ENCODE measurements around the gene DCHS1. TPM values are rescaled to one million over a fixed set of nuclear protein-coding genes. Genes with fewer than 3 reads are reported as not detected.

Gene DCHS1
- polyA plus RNA-seq, 1 experiment = 7.3 TPM

GRCh38 chr11:6682936-6683861, 27.6 kb upstream of the DCHS1 start, which contains the start of gene MRPL17:
MRPL17 (minus strand) TSS chr11:6683340; CDS start chr11:6683296, 44 bp downstream.
- Histone ChIP-seq H3K36me3 (ENCODE audit: control insufficient read depth, insufficient read depth, low read length) (no peaks in the 10 kb centered on the region), H3K4me3 (ENCODE audit: low read depth, low read length) (peak within 1 kb of the TSS; percentile 84), H3K27me3 (ENCODE audit: control insufficient read depth, insufficient read depth, low read length) (no peaks in the 10 kb centered on the region)
- TF ChIP-seq, protein P1, sequence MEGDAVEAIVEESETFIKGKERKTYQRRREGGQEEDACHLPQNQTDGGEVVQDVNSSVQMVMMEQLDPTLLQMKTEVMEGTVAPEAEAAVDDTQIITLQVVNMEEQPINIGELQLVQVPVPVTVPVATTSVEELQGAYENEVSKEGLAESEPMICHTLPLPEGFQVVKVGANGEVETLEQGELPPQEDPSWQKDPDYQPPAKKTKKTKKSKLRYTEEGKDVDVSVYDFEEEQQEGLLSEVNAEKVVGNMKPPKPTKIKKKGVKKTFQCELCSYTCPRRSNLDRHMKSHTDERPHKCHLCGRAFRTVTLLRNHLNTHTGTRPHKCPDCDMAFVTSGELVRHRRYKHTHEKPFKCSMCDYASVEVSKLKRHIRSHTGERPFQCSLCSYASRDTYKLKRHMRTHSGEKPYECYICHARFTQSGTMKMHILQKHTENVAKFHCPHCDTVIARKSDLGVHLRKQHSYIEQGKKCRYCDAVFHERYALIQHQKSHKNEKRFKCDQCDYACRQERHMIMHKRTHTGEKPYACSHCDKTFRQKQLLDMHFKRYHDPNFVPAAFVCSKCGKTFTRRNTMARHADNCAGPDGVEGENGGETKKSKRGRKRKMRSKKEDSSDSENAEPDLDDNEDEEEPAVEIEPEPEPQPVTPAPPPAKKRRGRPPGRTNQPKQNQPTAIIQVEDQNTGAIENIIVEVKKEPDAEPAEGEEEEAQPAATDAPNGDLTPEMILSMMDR (IDR thresholded peaks at IDR 0.05; ENCODE audit: insufficient read depth, low read depth, low read length) = peak; percentile 92
- CTCF ChIA-PET = interaction anchor here (0.6 to 3.7 kb wide), 37 partner anchors 9 to 416 kb away, joined by 3 to 24 read pairs (median 4); partner anchors contain the start of genes ILK, TAF10 and TPP1
- POLR2A ChIA-PET = interaction anchor here (1.0 kb wide), 1 partner anchor 152 kb away, joined by 4 read pairs; no protein-coding TSS in a partner anchor
- DNase-seq (ENCODE audit: low read depth) = peak; percentile 97

DNA sequence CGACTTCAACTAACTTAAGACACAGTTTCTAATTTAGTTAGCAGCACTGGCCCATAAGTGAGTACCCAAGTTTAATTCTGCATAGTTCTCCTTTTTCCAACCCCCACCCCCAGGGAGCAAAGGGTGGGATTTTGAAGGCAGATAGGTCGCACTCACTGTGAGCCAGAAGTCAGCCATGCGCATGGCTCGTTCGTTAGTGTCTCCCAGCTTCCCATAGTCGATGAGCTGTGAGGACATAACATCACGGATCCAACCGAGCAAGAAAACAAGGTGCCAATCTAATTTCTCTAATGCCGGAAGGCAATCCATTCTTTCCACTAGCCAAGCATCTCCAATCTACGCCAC, 27.0 kb upstream of the DCHS1 start:
- Histone ChIP-seq H3K4me3 (ENCODE audit: low read depth, low read length) (peak overlapping the region; percentile 84), H3K27me3 (ENCODE audit: control insufficient read depth, insufficient read depth, low read length) (no peaks in the 10 kb centered on the region), H3K36me3 (ENCODE audit: control insufficient read depth, insufficient read depth, low read length) (no peaks in the 10 kb centered on the region)
- DNase-seq (ENCODE audit: low read depth) = no peak
- ChIA-PET POLR2A (interaction anchor here (0.9 kb wide), 1 partner anchor 25 kb away, joined by 5 read pairs; no protein-coding TSS in a partner anchor), CTCF (interaction anchor here (0.8 to 3.7 kb wide), 18 partner anchors 9 to 244 kb away, joined by 3 to 24 read pairs (median 6); partner anchors contain the start of genes TAF10 and TPP1)
- TF ChIP-seq, protein P1 (IDR thresholded peaks at IDR 0.05; ENCODE audit: insufficient read depth, low read depth, low read length) = no peak

DNA sequence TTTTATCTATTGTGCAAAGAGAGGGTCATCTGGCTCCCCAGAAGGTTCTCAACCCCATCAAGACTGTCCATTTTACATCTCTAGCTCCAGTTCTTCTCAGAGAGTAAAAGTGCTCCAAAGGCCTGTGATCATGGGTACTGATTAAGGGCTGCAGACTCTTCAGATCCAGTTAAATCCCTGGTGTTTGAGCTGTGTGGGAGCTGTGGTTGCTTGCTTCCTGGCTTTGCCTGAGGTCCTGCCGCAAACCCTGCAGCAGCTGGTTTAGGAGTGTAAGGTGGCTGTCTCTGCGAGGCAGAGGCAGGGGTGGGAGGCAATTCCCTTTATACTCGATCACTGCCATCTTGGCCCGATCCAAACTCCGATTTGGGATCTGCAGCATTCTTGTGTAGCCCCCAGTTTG, 26.3 kb upstream of the DCHS1 start:
- Histone ChIP-seq H3K4me3 (ENCODE audit: low read depth, low read length) (peak overlapping the region; percentile 84), H3K36me3 (ENCODE audit: control insufficient read depth, insufficient read depth, low read length) (no peaks in the 10 kb centered on the region), H3K27me3 (ENCODE audit: control insufficient read depth, insufficient read depth, low read length) (no peaks in the 10 kb centered on the region)
- ChIA-PET POLR2A (interaction anchor here (0.9 kb wide), 1 partner anchor 25 kb away, joined by 5 read pairs; no protein-coding TSS in a partner anchor), CTCF (interaction anchor here (0.9 to 3.7 kb wide), 10 partner anchors 8 to 243 kb away, joined by 3 to 24 read pairs (median 6); partner anchors contain the start of genes TAF10 and TPP1)
- TF ChIP-seq, protein P1 (IDR thresholded peaks at IDR 0.05; ENCODE audit: insufficient read depth, low read depth, low read length) = no peak
- no peak for DNase-seq (ENCODE audit: low read depth)

GRCh38 chr11:6681505-6681904, 25.9 kb upstream of the DCHS1 start:
- Histone ChIP-seq H3K27me3 (ENCODE audit: control insufficient read depth, insufficient read depth, low read length) (no peaks in the 10 kb centered on the region), H3K4me3 (ENCODE audit: low read depth, low read length) (no peak overlapping the region), H3K36me3 (ENCODE audit: control insufficient read depth, insufficient read depth, low read length) (no peaks in the 10 kb centered on the region)
- no peak for DNase-seq (ENCODE audit: low read depth)
- ChIA-PET POLR2A (no interaction called here), CTCF (interaction anchor here (0.8 to 3.7 kb wide), 8 partner anchors 8 to 243 kb away, joined by 3 to 24 read pairs (median 5); partner anchors contain the start of gene TAF10)
- TF ChIP-seq, protein P1 (IDR thresholded peaks at IDR 0.05; ENCODE audit: insufficient read depth, low read depth, low read length) = no peak

DNA sequence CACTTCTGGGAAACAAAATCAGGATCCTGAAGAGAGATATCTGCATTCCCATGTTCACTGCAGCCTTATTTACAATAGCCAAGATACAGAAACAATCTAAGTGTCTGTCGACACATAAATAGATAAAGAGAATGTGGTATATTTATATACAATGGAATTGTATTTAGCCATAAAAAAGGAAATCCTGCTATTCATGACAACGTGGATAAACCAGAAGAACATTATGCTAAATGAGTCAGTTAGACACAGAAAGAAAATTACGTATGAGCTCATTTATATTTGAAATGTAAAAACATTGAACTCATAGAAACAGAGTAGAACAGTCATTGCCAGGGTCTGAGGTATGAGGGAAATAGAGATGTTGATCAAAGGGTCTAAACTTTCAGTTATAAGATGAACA, 21.4 kb upstream of the DCHS1 start:
- TF ChIP-seq, protein P1 (IDR thresholded peaks at IDR 0.05; ENCODE audit: insufficient read depth, low read depth, low read length) = no peak
- CTCF ChIA-PET = interaction anchor here (2.6 kb wide), 1 partner anchor 9 kb away, joined by 9 read pairs; no protein-coding TSS in a partner anchor

More for the DNA sequence above, 21.4 kb upstream of the DCHS1 start:
- Histone ChIP-seq H3K36me3 (ENCODE audit: control insufficient read depth, insufficient read depth, low read length) (no peaks in the 10 kb centered on the region), H3K4me3 (ENCODE audit: low read depth, low read length) (no peak overlapping the region), H3K27me3 (ENCODE audit: control insufficient read depth, insufficient read depth, low read length) (no peaks in the 10 kb centered on the region)
- POLR2A ChIA-PET = interaction anchor here (1.0 kb wide), 1 partner anchor 27 kb away, joined by 4 read pairs; no protein-coding TSS in a partner anchor
- DNase-seq (ENCODE audit: low read depth) = no peak

Measured in BJ (cell line).